D721Med (cell line): ENCODE data around the gene RETREG1.

Source experiments
- DNase-seq: peaks from one replicate; pipeline ENCODE4 v3.0.0; 2011; ENCODE audit warnings: low spot score; ENCODE audit not compliant: insufficient read length
- FAIRE-seq: peaks from 2 replicates; lab custom pipeline; 2011; peaks lifted over from hg19 to GRCh38; lab: Jason Lieb, UNC
- CTCF ChIP-seq: IDR thresholded peaks from 2 replicates; pipeline ENCODE4 v1.5.1; 2012; ENCODE audit warnings: mild to moderate bottlenecking, control low read depth; ENCODE audit not compliant: insufficient read depth; ENCODE audit errors: missing control alignments

Gene RETREG1

GRCh38 chr5:16490911-16491310, 125.9 kb downstream of the RETREG1 start:
- no peak for TF ChIP-seq CTCF
- DNase-seq (no peak), FAIRE-seq (no peak)

- FAIRE-seq: no peak
- TF ChIP-seq CTCF: peak; percentile 86
- DNase-seq: no peak
Measured at GRCh38 chr5:16489322-16489791, 127.4 kb downstream of the RETREG1 start.

- no peak for TF ChIP-seq CTCF
Measured at GRCh38 chr5:16487456-16487855, 129.3 kb downstream of the RETREG1 start.

GRCh38 chr5:16486711-16487111, 130.1 kb downstream of the RETREG1 start:
- no peak for TF ChIP-seq CTCF
- no peak for FAIRE-seq
- DNase-seq: no peak

More at GRCh38 chr5:16487456-16487855, 129.3 kb downstream of the RETREG1 start:
- DNase-seq (no peak), FAIRE-seq (no peak)

GRCh38 chr5:16485656-16486055, 131.1 kb downstream of the RETREG1 start:
- DNase-seq (no peak), FAIRE-seq (no peak)
- no peak for TF ChIP-seq CTCF

GRCh38 chr5:16484081-16484480, 132.7 kb downstream of the RETREG1 start:
- TF ChIP-seq CTCF: no peak
- FAIRE-seq: no peak
- no peak for DNase-seq

GRCh38 chr5:16483361-16483760, 133.4 kb downstream of the RETREG1 start:
- FAIRE-seq: no peak
- TF ChIP-seq CTCF: no peak
- no peak for DNase-seq
